ENCODE data around the gene KRTAP12-1.
"Not testable (repeated sequence)": the region's sequence is repeated elsewhere in the genome, so short reads cannot be mapped to it uniquely, and the experiment has no call there.

KRTAP12-1 gene

GRCh38 chr21:44687671-44688070 lies 5.7 kb upstream of the KRTAP12-1 start:
- no peak for TF ChIP-seq CTCF (conservative IDR thresholded peaks at IDR 0.05; ENCODE audit: low read length)
- no peak overlapping the region for H3K4me3 ChIP-seq (ENCODE audit: low read length)
- DNase-seq (ENCODE audit: low read depth), result no peak

- no peak for DNase-seq (ENCODE audit: low read depth)
- H3K4me3 ChIP-seq (ENCODE audit: low read length), result no peak overlapping the region
- TF ChIP-seq CTCF (conservative IDR thresholded peaks at IDR 0.05; ENCODE audit: low read length), result no peak
These were observed 5.0 kb upstream of the KRTAP12-1 start for GRCh38 chr21:44686843-44687561.

- no peak for TF ChIP-seq CTCF (conservative IDR thresholded peaks at IDR 0.05; ENCODE audit: low read length)
- DNase-seq (ENCODE audit: low read depth), result no peak
- H3K4me3 ChIP-seq (ENCODE audit: low read length), result no peak overlapping the region
These were observed 4.2 kb upstream of the KRTAP12-1 start for GRCh38 chr21:44686000-44686781.

- not testable (repeated sequence) for DNase-seq (ENCODE audit: low read depth); H3K4me3 ChIP-seq (ENCODE audit: low read length)
These were observed 3.1 kb upstream of the KRTAP12-1 start for GRCh38 chr21:44685050-44685449.

- H3K4me3 ChIP-seq (ENCODE audit: low read length), result no peak overlapping the region
- no peak for DNase-seq (ENCODE audit: low read depth)
- no peak for TF ChIP-seq CTCF (conservative IDR thresholded peaks at IDR 0.05; ENCODE audit: low read length)
These were observed 2.5 kb upstream of the KRTAP12-1 start for GRCh38 chr21:44684483-44684882.

- H3K4me3 ChIP-seq (ENCODE audit: low read length), result no peak overlapping the region
- DNase-seq (ENCODE audit: low read depth), result no peak
- no peak for TF ChIP-seq CTCF (conservative IDR thresholded peaks at IDR 0.05; ENCODE audit: low read length)
These were observed 2.1 kb upstream of the KRTAP12-1 start for GRCh38 chr21:44684077-44684476.

- no peak for DNase-seq (ENCODE audit: low read depth)
- TF ChIP-seq CTCF (conservative IDR thresholded peaks at IDR 0.05; ENCODE audit: low read length), result no peak
- no peak overlapping the region for H3K4me3 ChIP-seq (ENCODE audit: low read length)
These were observed 703 bp upstream of the KRTAP12-1 start for GRCh38 chr21:44682580-44683151.

All from AG10803 (cell line).